ENCODE data around the gene FALEC.

DNA sequence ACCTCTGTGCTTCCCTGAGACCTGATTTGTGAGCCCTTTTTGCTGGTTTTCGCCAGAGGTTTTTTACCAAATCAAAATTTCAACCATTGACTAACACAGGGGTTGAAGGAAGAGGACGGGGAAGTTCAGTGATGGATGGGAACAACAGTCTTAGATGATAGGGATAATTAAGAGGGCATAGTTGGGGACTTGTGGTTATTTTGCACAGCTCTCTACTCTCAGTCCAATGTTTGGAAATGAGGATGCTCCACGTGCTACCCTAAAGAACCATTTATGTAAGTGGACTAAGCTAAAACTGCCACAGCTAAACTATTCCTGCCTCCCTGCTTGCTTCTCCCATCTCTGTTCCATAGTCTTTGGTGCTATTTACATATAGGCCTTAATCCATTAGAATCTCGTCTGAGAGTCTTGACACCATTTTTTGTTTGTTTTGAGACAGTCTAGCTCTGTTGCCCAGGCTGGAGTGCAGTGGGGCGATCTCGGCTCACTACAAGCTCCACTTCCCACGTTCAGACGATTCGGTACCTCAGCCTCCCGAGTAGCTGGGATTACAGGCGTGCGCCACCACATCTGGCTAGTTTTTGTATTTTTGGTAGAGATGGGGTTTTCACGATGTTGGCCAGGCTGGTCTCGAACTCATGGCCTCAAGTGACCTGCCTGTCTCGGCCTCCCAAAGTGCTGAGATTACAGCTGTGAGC is 64.5 kb downstream of the FALEC start:
- TF ChIP-seq, protein P1, sequence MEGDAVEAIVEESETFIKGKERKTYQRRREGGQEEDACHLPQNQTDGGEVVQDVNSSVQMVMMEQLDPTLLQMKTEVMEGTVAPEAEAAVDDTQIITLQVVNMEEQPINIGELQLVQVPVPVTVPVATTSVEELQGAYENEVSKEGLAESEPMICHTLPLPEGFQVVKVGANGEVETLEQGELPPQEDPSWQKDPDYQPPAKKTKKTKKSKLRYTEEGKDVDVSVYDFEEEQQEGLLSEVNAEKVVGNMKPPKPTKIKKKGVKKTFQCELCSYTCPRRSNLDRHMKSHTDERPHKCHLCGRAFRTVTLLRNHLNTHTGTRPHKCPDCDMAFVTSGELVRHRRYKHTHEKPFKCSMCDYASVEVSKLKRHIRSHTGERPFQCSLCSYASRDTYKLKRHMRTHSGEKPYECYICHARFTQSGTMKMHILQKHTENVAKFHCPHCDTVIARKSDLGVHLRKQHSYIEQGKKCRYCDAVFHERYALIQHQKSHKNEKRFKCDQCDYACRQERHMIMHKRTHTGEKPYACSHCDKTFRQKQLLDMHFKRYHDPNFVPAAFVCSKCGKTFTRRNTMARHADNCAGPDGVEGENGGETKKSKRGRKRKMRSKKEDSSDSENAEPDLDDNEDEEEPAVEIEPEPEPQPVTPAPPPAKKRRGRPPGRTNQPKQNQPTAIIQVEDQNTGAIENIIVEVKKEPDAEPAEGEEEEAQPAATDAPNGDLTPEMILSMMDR (conservative IDR thresholded peaks at IDR 0.05 in 1 of 2, IDR thresholded peaks at IDR 0.05 in 1 of 2; ENCODE audit: extremely low read depth in 1 of 2, insufficient read depth in 1 of 2, low read depth in 1 of 2, low read length in 2 of 2) = no peak
- no peak for TF ChIP-seq EZH2 (IDR thresholded peaks at IDR 0.05; ENCODE audit: borderline replicate concordance, low read length)

Data from mammary epithelial cell (primary cell).